Measurements from ENCODE around the gene GPR152.

- TF ChIP-seq POLR2A (IDR thresholded peaks at IDR 0.05; ENCODE audit: borderline replicate concordance, extremely low read depth, insufficient read depth, insufficient read length) (no peak), POLR2AphosphoS5 (IDR thresholded peaks at IDR 0.05; ENCODE audit: low read depth, low read length) (no peak)
Observed at GRCh38 chr11:67407688-67408163, 44.8 kb downstream of the GPR152 start.

Data from HCT116 (cell line).